ENCODE results near the gene LYZL1. TPM values are rescaled to one million over a fixed set of nuclear protein-coding genes. Genes with fewer than 3 reads are reported as not detected.

The LYZL1 gene
- total RNA-seq, 1 experiment from 2014 or later, result not detected

DNA sequence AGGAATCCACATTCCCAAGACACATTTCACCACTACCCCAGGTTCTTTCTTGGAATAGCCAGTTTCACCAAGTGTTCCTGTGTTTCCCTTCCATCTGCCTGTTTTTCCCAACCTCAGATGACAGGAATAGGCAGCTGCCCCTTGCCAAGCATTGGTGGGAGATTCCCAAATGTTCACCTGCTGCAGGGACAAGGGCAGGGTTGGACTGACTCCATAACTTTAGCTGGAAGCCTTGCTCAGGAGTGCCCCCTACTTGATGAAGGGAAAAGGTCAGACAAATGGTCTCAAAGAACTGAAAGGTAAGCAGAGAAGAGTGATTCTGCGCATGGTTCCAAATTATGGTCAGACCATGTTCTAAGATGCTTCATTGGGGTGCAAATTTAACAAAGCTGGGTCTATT is 45.1 kb upstream of the LYZL1 start:
- Histone ChIP-seq H3K4me2 (ENCODE audit: insufficient read depth, insufficient read length, low read length) (no peak overlapping the region), H4K5ac (ENCODE audit: insufficient read length, low read depth, low read length) (no peak overlapping the region), H3T11ph (ENCODE audit: low read length) (no peak overlapping the region), H3K56ac (ENCODE audit: insufficient read length, low read depth, low read length) (no peak overlapping the region), H2AFZ (ENCODE audit: low read length) (no peak overlapping the region), H3K18ac (ENCODE audit: insufficient read length, low read depth, low read length) (no peak overlapping the region), H3K27me3 (ENCODE audit: insufficient read depth, low read length) (no peaks in the 10 kb centered on the region), H4K8ac (replicated peaks; ENCODE audit: insufficient read length, low read depth, low read length) (no peak overlapping the region), H3K79me1 (ENCODE audit: insufficient read depth, low read depth, low read length, poor library complexity, severe bottlenecking) (no peaks in the 10 kb centered on the region), H3K14ac (ENCODE audit: insufficient read depth, low read length) (no peak overlapping the region), H4K20me1 (ENCODE audit: control insufficient read depth, insufficient read depth, insufficient read length) (no peaks in the 10 kb centered on the region), H2AK5ac (ENCODE audit: insufficient read length, low read length) (no peak overlapping the region), H3K9ac (ENCODE audit: extremely low read depth, insufficient read length, low read length) (no peak overlapping the region), H3K23ac (ENCODE audit: insufficient read length, low read depth, low read length) (no peak overlapping the region), H2BK15ac (ENCODE audit: low read depth, low read length) (no peak overlapping the region), H3K27ac (ENCODE audit: insufficient read length, low read depth, low read length) (no peak overlapping the region), H2BK20ac (ENCODE audit: low read depth, low read length, poor library complexity, severe bottlenecking) (no peak overlapping the region), H3K4ac (ENCODE audit: low read depth, low read length) (no peak overlapping the region), H2BK5ac (ENCODE audit: insufficient read length, low read length) (no peak overlapping the region), H3K79me2 (ENCODE audit: insufficient read depth, low read length) (no peaks in the 10 kb centered on the region), H2BK120ac (ENCODE audit: low read depth, low read length, poor library complexity, severe bottlenecking) (no peak overlapping the region), H3K9me3 (ENCODE audit: control insufficient read depth, low read depth, low read length) (no peaks in the 10 kb centered on the region), H4K91ac (ENCODE audit: insufficient read length, low read depth, low read length) (no peak overlapping the region), H3K4me1 (ENCODE audit: insufficient read depth, low read length) (no peaks in the 10 kb centered on the region), H2BK12ac (ENCODE audit: insufficient read length, low read depth, low read length) (no peak overlapping the region), H3K23me2 (ENCODE audit: insufficient read length, low read depth, low read length, poor library complexity, severe bottlenecking) (no peaks in the 10 kb centered on the region)
- no peak overlapping the region for H3K27ac Mint-ChIP-seq
- no peak overlapping the region for H3K4me3 Mint-ChIP-seq
- H3K36me3 Mint-ChIP-seq (ENCODE audit: insufficient read depth in 1 of 3, low read depth in 3 of 3), result no peaks in the 10 kb centered on the region
- peak; percentile 69 for TF ChIP-seq CTCF (conservative IDR thresholded peaks at IDR 0.05)
- H3K9me3 Mint-ChIP-seq, result no peaks in the 10 kb centered on the region
- H3K27me3 Mint-ChIP-seq (ENCODE audit: low read depth), result no peaks in the 10 kb centered on the region
- DNase-seq, result peak; percentile 52
- H3K4me1 Mint-ChIP-seq, result no peaks in the 10 kb centered on the region
- no CpG with 5 or more reads among the region's 1 CpG for WGBS (ENCODE audit: extremely low coverage, insufficient read length, low lambda C conversion rate)

Data from H9 (cell line).